HG03460 (cell line): ENCODE results near the gene KSR1.
A peak's percentile ranks its signal among the peaks of the same experiment; 100 is the strongest.
"Not testable (repeated sequence)": the region's sequence is repeated elsewhere in the genome, so short reads cannot be mapped to it uniquely, and the experiment has no call there.

Experiments
- ATAC-seq: cut with Tn5 transposase; IDR thresholded peaks from one replicate; pipeline ENCODE4 v1.9.1; 2021; ENCODE audit not compliant: unreplicated experiment

Gene KSR1

GRCh38 chr17:27455914-27456680 is at the start of gene KSR1:
Gene KSR1, plus strand, starts transcription at chr17:27456448. Its CDS starts 196 bp downstream, at chr17:27456644.
- peak; percentile 78 for ATAC-seq

- ATAC-seq = no peak
Measured at GRCh38 chr17:27407916-27408864, 48.1 kb upstream of the KSR1 start.

GRCh38 chr17:27408891-27409290 is 47.4 kb upstream of the KSR1 start:
- ATAC-seq = no peak

GRCh38 chr17:27412158-27412557 is 44.1 kb upstream of the KSR1 start:
- ATAC-seq = not testable (repeated sequence)

GRCh38 chr17:27413315-27413714 is 42.9 kb upstream of the KSR1 start:
- no peak for ATAC-seq

- ATAC-seq = no peak
Measured at GRCh38 chr17:27413792-27414191, 42.5 kb upstream of the KSR1 start.

GRCh38 chr17:27414271-27414670 is 42.0 kb upstream of the KSR1 start:
- ATAC-seq = no peak

- no peak for ATAC-seq
Measured at GRCh38 chr17:27414694-27415093, 41.6 kb upstream of the KSR1 start.

GRCh38 chr17:27415120-27415795 is 41.0 kb upstream of the KSR1 start:
- ATAC-seq = no peak

- no peak for ATAC-seq
Measured at GRCh38 chr17:27417596-27418365, 38.5 kb upstream of the KSR1 start.

- no peak for ATAC-seq
Measured at GRCh38 chr17:27418366-27418615, 38.0 kb upstream of the KSR1 start.

GRCh38 chr17:27419156-27419555 is 37.1 kb upstream of the KSR1 start:
- no peak for ATAC-seq

GRCh38 chr17:27420211-27420950 is 35.9 kb upstream of the KSR1 start:
- no peak for ATAC-seq

- no peak for ATAC-seq
Measured at GRCh38 chr17:27421111-27421510, 35.1 kb upstream of the KSR1 start.

- ATAC-seq = not testable (repeated sequence)
Measured at GRCh38 chr17:27421626-27422025, 34.6 kb upstream of the KSR1 start.

GRCh38 chr17:27422601-27423000 is 33.6 kb upstream of the KSR1 start:
- no peak for ATAC-seq

GRCh38 chr17:27423651-27424050 is 32.6 kb upstream of the KSR1 start:
- ATAC-seq = no peak

- ATAC-seq = no peak
Measured at GRCh38 chr17:27424516-27424915, 31.7 kb upstream of the KSR1 start.

GRCh38 chr17:27424941-27425340 is 31.3 kb upstream of the KSR1 start:
- no peak for ATAC-seq

GRCh38 chr17:27425571-27425970 is 30.7 kb upstream of the KSR1 start:
- not testable (repeated sequence) for ATAC-seq
